ENCODE results near the gene ARHGAP36.

DNA sequence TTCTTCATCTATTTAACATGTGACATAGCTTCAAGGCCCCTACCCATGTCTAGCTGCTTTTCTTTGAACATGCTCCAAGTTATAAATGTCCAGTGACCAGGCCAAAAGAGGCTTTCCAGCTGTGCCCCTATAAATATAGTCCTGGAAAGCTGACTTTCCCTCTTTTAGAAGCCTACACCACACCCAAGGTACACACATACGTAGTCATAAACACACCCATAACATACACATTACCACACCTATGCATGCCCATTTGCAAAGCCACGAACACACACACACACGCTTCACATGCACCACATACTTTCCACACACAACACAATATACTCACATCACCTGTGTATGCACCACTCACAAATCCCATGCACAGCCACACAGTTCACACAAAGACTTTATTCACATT is 2.0 kb downstream of the ARHGAP36 start:
- TF ChIP-seq, protein P1, sequence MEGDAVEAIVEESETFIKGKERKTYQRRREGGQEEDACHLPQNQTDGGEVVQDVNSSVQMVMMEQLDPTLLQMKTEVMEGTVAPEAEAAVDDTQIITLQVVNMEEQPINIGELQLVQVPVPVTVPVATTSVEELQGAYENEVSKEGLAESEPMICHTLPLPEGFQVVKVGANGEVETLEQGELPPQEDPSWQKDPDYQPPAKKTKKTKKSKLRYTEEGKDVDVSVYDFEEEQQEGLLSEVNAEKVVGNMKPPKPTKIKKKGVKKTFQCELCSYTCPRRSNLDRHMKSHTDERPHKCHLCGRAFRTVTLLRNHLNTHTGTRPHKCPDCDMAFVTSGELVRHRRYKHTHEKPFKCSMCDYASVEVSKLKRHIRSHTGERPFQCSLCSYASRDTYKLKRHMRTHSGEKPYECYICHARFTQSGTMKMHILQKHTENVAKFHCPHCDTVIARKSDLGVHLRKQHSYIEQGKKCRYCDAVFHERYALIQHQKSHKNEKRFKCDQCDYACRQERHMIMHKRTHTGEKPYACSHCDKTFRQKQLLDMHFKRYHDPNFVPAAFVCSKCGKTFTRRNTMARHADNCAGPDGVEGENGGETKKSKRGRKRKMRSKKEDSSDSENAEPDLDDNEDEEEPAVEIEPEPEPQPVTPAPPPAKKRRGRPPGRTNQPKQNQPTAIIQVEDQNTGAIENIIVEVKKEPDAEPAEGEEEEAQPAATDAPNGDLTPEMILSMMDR (IDR thresholded peaks at IDR 0.05), result no peak
- no peak for TF ChIP-seq POLR2AphosphoS5 (IDR thresholded peaks at IDR 0.05)
- TF ChIP-seq POLR2A (IDR thresholded peaks at IDR 0.05; ENCODE audit: low read depth), result no peak
